IMR-90 (cell line): ENCODE measurements around the gene MAZ. TPM values are rescaled to one million over a fixed set of nuclear protein-coding genes. Genes with fewer than 3 reads are reported as not detected.
A peak's percentile ranks its signal among the peaks of the same experiment; 100 is the strongest.

ENCODE experiments used
- ATAC-seq: fragments of 200-7000 bp; cut with Tn5 transposase; 2 replicates; pipeline ENCODE4 v1.9.1; 2020; ENCODE audit warnings: low read depth, mild to moderate bottlenecking, moderate library complexity
- BruUV-seq: library from RNA; stranded (reverse); fragments of 400-500 nt; replicated peaks from 2 replicates; lab custom pipeline; 2021; lab: Mats Ljungman, UMichigan
- CTCF ChIA-PET: fragments of 300-600 bp; formaldehyde crosslinking; extraction: SDS; loops from one replicate; lab custom pipeline; 2021; ENCODE audit warnings: antibody characterized with exemption; lab: Yijun Ruan, JAX
- POLR2A ChIA-PET: fragments of 300-600 bp; sonication (Branson Sonifier 250); formaldehyde crosslinking; loops from one replicate; lab custom pipeline; 2022; ENCODE audit warnings: antibody characterized with exemption; ENCODE audit not compliant: unreplicated experiment; lab: Charles Lee
- DNase-seq: peaks from one replicate; pipeline ENCODE4 v3.0.0; 2013
- H2AFZ ChIP-seq: replicated peaks from 2 replicates; pipeline ENCODE3; 2013; ENCODE audit warnings: low read length, mild to moderate bottlenecking; ENCODE audit not compliant: poor library complexity
- H2AK5ac ChIP-seq: 2 replicates; pipeline ENCODE4 v1.6.1; 2013; ENCODE audit warnings: low read depth, low read length, inconsistent platforms
- H2AK9ac ChIP-seq: replicated peaks from 2 replicates; pipeline ENCODE3; 2013; ENCODE audit warnings: mild to moderate bottlenecking, low read depth, low read length, moderate library complexity; ENCODE audit not compliant: poor library complexity
- H2BK120ac ChIP-seq: 2 replicates; pipeline ENCODE4 v1.6.1; 2013; ENCODE audit warnings: low read depth, low read length, inconsistent platforms
- H2BK15ac ChIP-seq: 3 replicates; pipeline ENCODE4 v1.6.1; 2013; ENCODE audit warnings: low read depth, low read length, inconsistent platforms
- H2BK20ac ChIP-seq: 2 replicates; pipeline ENCODE4 v1.6.1; 2013; ENCODE audit warnings: low read depth, mild to moderate bottlenecking, inconsistent platforms, low read length, moderate library complexity
- H2BK5ac ChIP-seq: 2 replicates; pipeline ENCODE4 v1.6.1; 2013; ENCODE audit warnings: mild to moderate bottlenecking, low read depth, low read length, inconsistent platforms; ENCODE audit not compliant: poor library complexity, severe bottlenecking
- H3K14ac ChIP-seq: replicated peaks from 2 replicates; pipeline ENCODE4 v1.6.1; 2013; ENCODE audit warnings: low read depth, low read length, inconsistent platforms
- H3K18ac ChIP-seq: 2 replicates; pipeline ENCODE4 v1.6.1; 2013; ENCODE audit warnings: low read depth, low read length, control low read depth
- H3K23ac ChIP-seq: 2 replicates; pipeline ENCODE4 v1.6.1; 2013; ENCODE audit warnings: low read depth, low read length, inconsistent platforms
- H3K27ac ChIP-seq: 2 replicates; pipeline ENCODE4 v1.5.1; 2013; ENCODE audit warnings: mild to moderate bottlenecking, control low read depth, low read length; ENCODE audit not compliant: insufficient read depth
- H3K27me3 ChIP-seq: 2 replicates; pipeline ENCODE4 v1.6.1; 2013; ENCODE audit warnings: low read length; ENCODE audit not compliant: control insufficient read depth, insufficient read depth
- H3K36me3 ChIP-seq: 2 replicates; pipeline ENCODE4 v1.6.1; 2013; ENCODE audit warnings: low read length, mixed read lengths; ENCODE audit not compliant: control insufficient read depth, insufficient read depth
- H3K4ac ChIP-seq: 2 replicates; pipeline ENCODE4 v1.6.1; 2013; ENCODE audit warnings: low read depth, low read length, inconsistent platforms
- H3K4me1 ChIP-seq: 2 replicates; pipeline ENCODE4 v1.6.1; 2013; ENCODE audit warnings: low read length, mixed read lengths; ENCODE audit not compliant: control insufficient read depth, insufficient read depth
- H3K4me2 ChIP-seq: 2 replicates; pipeline ENCODE4 v1.6.1; 2013; ENCODE audit warnings: low read depth, mild to moderate bottlenecking, control low read depth, low read length, moderate library complexity
- H3K4me3 ChIP-seq: 2 replicates; pipeline ENCODE4 v1.5.1; 2013; ENCODE audit warnings: low read depth, mild to moderate bottlenecking, control low read depth, low read length, moderate library complexity; ENCODE audit not compliant: insufficient read depth
- H3K56ac ChIP-seq: 2 replicates; pipeline ENCODE4 v1.6.1; 2013; ENCODE audit warnings: low read length, inconsistent platforms; ENCODE audit not compliant: insufficient read depth; ENCODE audit errors: extremely low read depth
- H3K79me1 ChIP-seq, 2 experiments: 2 replicates each; pipeline ENCODE4 v1.6.1; 2013; ENCODE audit warnings: low read length in 2 of 2, inconsistent platforms in 1 of 2, low read depth in 1 of 2
- H3K9ac ChIP-seq: 2 replicates; pipeline ENCODE4 v1.6.1; 2013; ENCODE audit warnings: low read depth, low read length, control low read depth
- H3K9me1 ChIP-seq: 2 replicates; pipeline ENCODE4 v1.6.1; 2013; ENCODE audit warnings: low read length, inconsistent platforms; ENCODE audit not compliant: insufficient read depth
- H3K9me3 ChIP-seq: 2 replicates; pipeline ENCODE4 v1.6.1; 2013; ENCODE audit warnings: low read length; ENCODE audit not compliant: control insufficient read depth, insufficient read depth
- H4K20me1 ChIP-seq: 2 replicates; pipeline ENCODE4 v1.6.1; 2013; ENCODE audit warnings: low read length, inconsistent platforms; ENCODE audit not compliant: insufficient read depth
- H4K5ac ChIP-seq: 2 replicates; pipeline ENCODE4 v1.6.1; 2013; ENCODE audit warnings: mild to moderate bottlenecking, low read depth, low read length, control low read depth
- H4K8ac ChIP-seq, 2 experiments: 2 replicates each; pipeline ENCODE4 v1.6.1; 2013; ENCODE audit warnings: low read depth in 2 of 2, low read length in 2 of 2, control low read depth in 1 of 2, inconsistent platforms in 1 of 2
- H4K91ac ChIP-seq: 2 replicates; pipeline ENCODE4 v1.6.1; 2013; ENCODE audit warnings: low read depth, low read length, inconsistent platforms; ENCODE audit not compliant: insufficient read depth
- CEBPB ChIP-seq: IDR thresholded peaks from 2 replicates; pipeline ENCODE4 v1.6.1; 2012; ENCODE audit warnings: low read depth, low read length, improper control_type of control experiment
- CHD1 ChIP-seq: IDR thresholded peaks from 2 replicates; pipeline ENCODE4 v1.6.1; 2012; ENCODE audit warnings: low read depth, low read length, improper control_type of control experiment
- CTCF ChIP-seq: conservative IDR thresholded peaks from 2 replicates; pipeline ENCODE4 v1.5.1; 2012; ENCODE audit warnings: mild to moderate bottlenecking, low read depth, low read length, improper control_type of control experiment
- ELK1 ChIP-seq: fragments of 150-350 bp; IDR thresholded peaks from 2 replicates; pipeline ENCODE4 v1.6.1; 2016; ENCODE audit warnings: low read depth, mild to moderate bottlenecking, low read length, moderate library complexity, borderline replicate concordance
- FOS ChIP-seq: fragments of 150-350 bp; IDR thresholded peaks from 2 replicates; pipeline ENCODE4 v1.6.1; 2016; ENCODE audit warnings: low read depth, low read length
- MAFK ChIP-seq: IDR thresholded peaks from 2 replicates; pipeline ENCODE4 v1.6.1; 2012; ENCODE audit warnings: low read depth, low read length, improper control_type of control experiment
- MXI1 ChIP-seq: IDR thresholded peaks from 2 replicates; pipeline ENCODE4 v1.6.1; 2012; ENCODE audit warnings: low read depth, mild to moderate bottlenecking, low read length, moderate library complexity, borderline replicate concordance
- NFE2L2 ChIP-seq: fragments of 150-350 bp; IDR thresholded peaks from 2 replicates; pipeline ENCODE4 v1.6.1; 2016; ENCODE audit warnings: low read depth, mild to moderate bottlenecking, low read length
- RAD21 ChIP-seq: IDR thresholded peaks from 2 replicates; pipeline ENCODE4 v1.6.1; 2012; ENCODE audit warnings: low read length, improper control_type of control experiment
- RFX5 ChIP-seq: IDR thresholded peaks from 2 replicates; pipeline ENCODE4 v1.8.0; 2012; ENCODE audit warnings: low read depth, mild to moderate bottlenecking, low read length, moderate library complexity
- USF2 ChIP-seq: fragments of 150-350 bp; IDR thresholded peaks from 2 replicates; pipeline ENCODE4 v1.6.1; 2017; ENCODE audit warnings: mild to moderate bottlenecking, antibody characterized with exemption, low read length, low read depth
- WGBS, 2 experiments: methylation state at CpG; one replicate each; pipeline versions ENCODE4 v1.1.5 to v1.1.7; 2013; ENCODE audit warnings: missing lambda C conversion rate in 2 of 2; ENCODE audit not compliant: insufficient read length in 1 of 2; ENCODE audit errors: extremely low coverage in 2 of 2; 5-methylcytosine and 5-hydroxymethylcytosine counted together
- dilution Hi-C: fragments of 300-500 bp; cut with HindIII; formaldehyde crosslinking; loops from one replicate; pipeline ENCODE4 v1.14.3; 2018; ENCODE audit warnings: low sequenced_read_pairs; ENCODE audit not compliant: unreplicated experiment
- in situ Hi-C: fragments of 300-500 bp; cut with MboI; formaldehyde crosslinking; loops from 3 replicates; pipeline ENCODE4 v1.14.3; 2019; ENCODE audit warnings: low sequenced_read_pairs, inconsistent platforms, mixed read lengths
- intact Hi-C: fragments of 100-400 bp; cut with micrococcal nuclease; formaldehyde crosslinking; loops from 2 replicates; pipeline ENCODE4 v1.10.0; 2022
- polyA plus RNA-seq, 3 experiments: library from polyadenylated mRNA; depleted of rRNA; stranded (reverse); fragments of >200 nt; gene quantifications; 2 replicates each; pipeline ENCODE4 v1.2.3, GENCODE V29; 2012; ENCODE audit warnings: low replicate concordance in 1 of 3
- total RNA-seq: library from RNA; depleted of rRNA; stranded (reverse); fragments of >200 nt; gene quantifications from 2 replicates; pipeline ENCODE4 v1.2.3, GENCODE V29; 2012

Gene MAZ
- total and polyA plus RNA-seq, 2 of the 4 experiments (the other 2 are of a cell fraction) = 113 to 138 TPM

GRCh38 chr16:29825145-29826044 lies 19.1 kb downstream of the MAZ start (continued):
- peak; percentile 89 for TF ChIP-seq NFE2L2
- peak; percentile 25; the same call in 1 of the 2 replicates for TF ChIP-seq MAFK
- no peak for TF ChIP-seq MXI1

- H3K18ac ChIP-seq = peak overlapping the region; percentile 65
- ATAC-seq (no peak), DNase-seq (no peak)
- H4K5ac ChIP-seq = peak overlapping the region; percentile 66
- peaks cover 33% of the 10 kb centered on the region for H3K9me1 ChIP-seq
- peak overlapping the region; percentile 100 for H3K4ac ChIP-seq
- peaks cover 8% of the 10 kb centered on the region; the same call in 1 of the 2 replicates for H3K36me3 ChIP-seq
- peak overlapping the region; percentile 95 for H3K23ac ChIP-seq
- H3K9me3 ChIP-seq = no peaks in the 10 kb centered on the region
- intact Hi-C loops = no loop called here
- no peaks in the 10 kb centered on the region for H3K27me3 ChIP-seq
- H2BK5ac ChIP-seq = peak overlapping the region; percentile 98
- peak overlapping the region; percentile 42 to 92 for H4K8ac ChIP-seq
- in situ Hi-C loops = no loop called here
- peak overlapping the region; percentile 98 for H2BK120ac ChIP-seq
- peak overlapping the region; percentile 99 for H2BK20ac ChIP-seq
- H4K91ac ChIP-seq = peak overlapping the region; percentile 97
- peaks cover 35% of the 10 kb centered on the region for H4K20me1 ChIP-seq
- peak overlapping the region; percentile 25 for H3K9ac ChIP-seq
- H3K4me1 ChIP-seq = peaks cover 35% of the 10 kb centered on the region
- H2AK5ac ChIP-seq = peak overlapping the region; percentile 99
- BruUV-seq = no TSS peak
- H3K4me3 ChIP-seq = no peak overlapping the region
- H3K4me2 ChIP-seq = no peak overlapping the region; the same call in 1 of the 2 replicates
- ChIA-PET POLR2A (interaction anchor here (0.6 to 0.7 kb wide), 2 partner anchors 193 to 1003 kb away, joined by 6 to 10 read pairs; partner anchors contain the start of gene ATXN2L), CTCF (interaction anchor here (3.1 kb wide), 1 partner anchor 22 kb away, joined by 10 read pairs; no protein-coding TSS in a partner anchor)
- peak overlapping the region; percentile 90 for H2AK9ac ChIP-seq
- WGBS, 2 experiments = 100% methylated on average over 1 of the region's 8 CpGs; no CpG with 5 or more reads in 1 of the 2 experiments
- H3K27ac ChIP-seq = peak overlapping the region; percentile 95
- peak overlapping the region; percentile 88 for H3K14ac ChIP-seq
- H2BK15ac ChIP-seq = peak overlapping the region; percentile 80; the same call in 2 of the 3 replicates
- H3K79me1 ChIP-seq = peaks cover 32 to 80% of the 10 kb centered on the region in 2 experiments
- peak overlapping the region; percentile 73 for H3K56ac ChIP-seq
- dilution Hi-C loops = no loop called here
- no peak overlapping the region for H2AFZ ChIP-seq
- no peak for TF ChIP-seq RFX5
- no peak for TF ChIP-seq RAD21
- TF ChIP-seq NFE2L2 = no peak
- TF ChIP-seq ELK1 = no peak
- TF ChIP-seq USF2 = no peak
- TF ChIP-seq CEBPB = no peak
- TF ChIP-seq CHD1 = no peak
- no peak for TF ChIP-seq MAFK
- no peak for TF ChIP-seq FOS
- no peak for TF ChIP-seq CTCF
Observed at GRCh38 chr16:29826342-29826695, 20.0 kb downstream of the MAZ start.
